DMS153 treated with DMSO at 0.1 percent for 48 hours (cell line): Measurements from ENCODE around the gene IL26.

Source experiments
- DNase-seq: peaks from one replicate; lab custom pipeline; 2025; ENCODE audit not compliant: unreplicated experiment; lab: John Stamatoyannopoulos, UW

The IL26 gene

GRCh38 chr12:68158432-68158831 is 67.2 kb downstream of the IL26 start:
- no peak for DNase-seq

GRCh38 chr12:68157380-68157779 is 68.2 kb downstream of the IL26 start:
- DNase-seq, result no peak

GRCh38 chr12:68156636-68157035 is 69.0 kb downstream of the IL26 start:
- no peak for DNase-seq

- DNase-seq, result no peak
Observed at GRCh38 chr12:68154779-68155178, 70.8 kb downstream of the IL26 start.
